H1 (cell line): Measurements from ENCODE around the gene RNF187. TPM values are rescaled to one million over a fixed set of nuclear protein-coding genes. Genes with fewer than 3 reads are reported as not detected.

Experiments used
- CTCF ChIA-PET: fragments of 300-600 bp; sonication (Branson Sonifier 250); formaldehyde crosslinking; loops from one replicate; lab custom pipeline; 2021; ENCODE audit not compliant: partially characterized antibody; lab: Charles Lee
- POLR2A ChIA-PET: fragments of 300-600 bp; sonication (Branson Sonifier 250); formaldehyde crosslinking; loops from one replicate; lab custom pipeline; 2021; ENCODE audit warnings: inconsistent platforms; ENCODE audit not compliant: partially characterized antibody; lab: Charles Lee
- DNase-seq, 2 experiments: peaks; one replicate each; pipeline versions ENCODE4 v3.0.0 to v3.0.0-alpha.2; 2010 to 2022; ENCODE audit warnings: low spot score in 2 of 2, low read depth in 1 of 2, mixed read lengths in 1 of 2
- FAIRE-seq: peaks from 2 replicates; lab custom pipeline; 2011; peaks lifted over from hg19 to GRCh38; lab: Jason Lieb, UNC
- H2AFZ ChIP-seq: 2 replicates; pipeline ENCODE4 v1.8.1; 2012; ENCODE audit warnings: low read length, inconsistent platforms
- H2AK5ac ChIP-seq: 2 replicates; pipeline ENCODE4 v1.6.1; 2013; ENCODE audit warnings: low read depth, low read length
- H2BK120ac ChIP-seq: replicated peaks from 2 replicates; pipeline ENCODE3; 2013; ENCODE audit warnings: low read depth, low read length, inconsistent platforms
- H2BK12ac ChIP-seq: 2 replicates; pipeline ENCODE4 v1.6.1; 2013; ENCODE audit warnings: low read depth, low read length
- H2BK15ac ChIP-seq: 2 replicates; pipeline ENCODE4 v1.6.1; 2013; ENCODE audit warnings: low read length
- H2BK20ac ChIP-seq: 2 replicates; pipeline ENCODE4 v1.6.1; 2013; ENCODE audit warnings: low read length
- H2BK5ac ChIP-seq: 2 replicates; pipeline ENCODE4 v1.6.1; 2013; ENCODE audit warnings: low read depth, low read length
- H3K14ac ChIP-seq: 2 replicates; pipeline ENCODE4 v1.6.1; 2013; ENCODE audit warnings: inconsistent platforms; ENCODE audit not compliant: insufficient read length
- H3K18ac ChIP-seq: 2 replicates; pipeline ENCODE4 v1.6.1; 2013; ENCODE audit warnings: low read length; ENCODE audit errors: extremely low read depth
- H3K23ac ChIP-seq: 2 replicates; pipeline ENCODE4 v1.6.1; 2013; ENCODE audit warnings: inconsistent platforms; ENCODE audit not compliant: insufficient read length
- H3K23me2 ChIP-seq: 2 replicates; pipeline ENCODE4 v1.6.1; 2013; ENCODE audit warnings: low read depth, low read length
- H3K27ac ChIP-seq: 2 replicates; pipeline ENCODE4 v1.6.1; 2011; ENCODE audit warnings: low read depth, low read length, inconsistent platforms
- H3K27me3 ChIP-seq, 4 experiments: replicated peaks in 1 of 4; 1 replicate in 1 of 4; 2 replicates in 3 of 4; pipeline versions ENCODE4 v1.6.1 to v1.8.1; 2011 to 2013; ENCODE audit warnings: low read length in 3 of 4, mild to moderate bottlenecking in 3 of 4, inconsistent platforms in 2 of 4, mixed read lengths in 2 of 4, moderate library complexity in 1 of 4; ENCODE audit not compliant: control insufficient read depth in 3 of 4, insufficient read depth in 3 of 4; ENCODE audit errors: extremely low read depth in 1 of 4
- H3K36me3 ChIP-seq, 4 experiments: 2 replicates each; pipeline versions ENCODE4 v1.6.1 to v1.8.1; 2011 to 2013; ENCODE audit warnings: mild to moderate bottlenecking in 4 of 4, low read length in 3 of 4, moderate library complexity in 2 of 4, control low read depth in 1 of 4, inconsistent platforms in 1 of 4; ENCODE audit not compliant: insufficient read depth in 4 of 4, control insufficient read depth in 2 of 4
- H3K4ac ChIP-seq: replicated peaks from 2 replicates; pipeline ENCODE3; 2013; ENCODE audit warnings: low read length, low read depth, mixed read lengths, inconsistent platforms; ENCODE audit not compliant: insufficient read length
- H3K4me1 ChIP-seq, 4 experiments: replicated peaks in 1 of 4; 1 replicate in 1 of 4; 2 replicates in 3 of 4; pipeline versions ENCODE4 v1.6.1 to v1.8.1; 2011 to 2013; ENCODE audit warnings: low read length in 3 of 4, inconsistent platforms in 2 of 4, mixed read lengths in 1 of 4; ENCODE audit not compliant: insufficient read depth in 4 of 4, control insufficient read depth in 3 of 4
- H3K4me2 ChIP-seq, 2 experiments: 2 replicates each; pipeline versions ENCODE4 v1.6.1 to v1.8.1; 2011 to 2013; ENCODE audit warnings: low read depth in 2 of 2, low read length in 2 of 2, control low read depth in 1 of 2, inconsistent platforms in 1 of 2, mild to moderate bottlenecking in 1 of 2; ENCODE audit not compliant: insufficient read depth in 1 of 2
- H3K4me3 ChIP-seq, 4 experiments: fragments of 200-600, 300-600 bp in 1 of 4; sonication (generic), shearing (Covaris generic), sonication (Bioruptor Twin) in 1 of 4; 2 replicates each; pipeline versions ENCODE4 v1.5.1 to v1.8.1; 2011 to 2016; ENCODE audit warnings: low read length in 4 of 4, low read depth in 3 of 4, control low read depth in 2 of 4, inconsistent platforms in 2 of 4, mild to moderate bottlenecking in 2 of 4, mixed read lengths in 1 of 4, moderate library complexity in 1 of 4; ENCODE audit not compliant: insufficient read depth in 2 of 4; ENCODE audit errors: extremely low read depth in 1 of 4
- H3K56ac ChIP-seq: replicated peaks from 2 replicates; pipeline ENCODE3; 2013; ENCODE audit warnings: low read depth, mild to moderate bottlenecking, mixed read lengths, low read length, inconsistent platforms; ENCODE audit not compliant: insufficient read length
- H3K79me1 ChIP-seq: 2 replicates; pipeline ENCODE4 v1.6.1; 2013; ENCODE audit warnings: low read depth, low read length, control low read depth
- H3K79me2 ChIP-seq, 2 experiments: 2 replicates each; pipeline versions ENCODE4 v1.6.1 to v1.8.1; 2012 to 2013; ENCODE audit warnings: low read length in 2 of 2, mild to moderate bottlenecking in 2 of 2, inconsistent platforms in 1 of 2; ENCODE audit not compliant: insufficient read depth in 2 of 2, control insufficient read depth in 1 of 2
- H3K9ac ChIP-seq, 4 experiments: replicated peaks in 1 of 4; 1 replicate in 1 of 4; 2 replicates in 3 of 4; pipeline versions ENCODE4 v1.6.1 to v1.8.1; 2011 to 2013; ENCODE audit warnings: low read depth in 3 of 4, low read length in 3 of 4, control low read depth in 2 of 4, mild to moderate bottlenecking in 2 of 4, moderate library complexity in 2 of 4, inconsistent platforms in 1 of 4; ENCODE audit errors: extremely low read depth in 1 of 4
- H3K9me3 ChIP-seq, 2 experiments: 2 replicates each; pipeline versions ENCODE4 v1.6.1 to v1.8.1; 2012 to 2013; ENCODE audit warnings: mild to moderate bottlenecking in 2 of 2, moderate library complexity in 2 of 2, control low read depth in 1 of 2, inconsistent platforms in 1 of 2, low read depth in 1 of 2, low read length in 1 of 2, mixed read lengths in 1 of 2; ENCODE audit not compliant: insufficient read depth in 2 of 2
- H4K20me1 ChIP-seq, 2 experiments: replicated peaks in 1 of 2; 2 replicates each; pipeline versions ENCODE3 to v1.8.1; 2011 to 2013; ENCODE audit warnings: inconsistent platforms in 2 of 2, low read length in 2 of 2, mild to moderate bottlenecking in 1 of 2; ENCODE audit not compliant: insufficient read depth in 2 of 2, control insufficient read depth in 1 of 2
- H4K5ac ChIP-seq: 2 replicates; pipeline ENCODE4 v1.6.1; 2013; ENCODE audit warnings: low read length, low read depth, mixed read lengths, inconsistent platforms; ENCODE audit not compliant: insufficient read length
- H4K8ac ChIP-seq: 2 replicates; pipeline ENCODE4 v1.8.0; 2013; ENCODE audit warnings: mild to moderate bottlenecking, moderate library complexity, low read length, inconsistent platforms; ENCODE audit not compliant: insufficient read depth; ENCODE audit errors: extremely low read depth
- H4K91ac ChIP-seq: replicated peaks from 2 replicates; pipeline ENCODE3; 2013; ENCODE audit warnings: low read length, mixed read lengths, inconsistent platforms; ENCODE audit not compliant: insufficient read length
- BACH1 ChIP-seq: IDR thresholded peaks from 2 replicates; pipeline ENCODE4 v1.6.1; 2012; ENCODE audit warnings: low read length, improper control_type of control experiment
- BRCA1 ChIP-seq: IDR thresholded peaks from 2 replicates; pipeline ENCODE4 v1.6.1; 2012; ENCODE audit warnings: low read depth, low read length, improper control_type of control experiment
- EGR1 ChIP-seq: IDR thresholded peaks from 2 replicates; pipeline ENCODE4 v1.6.1; 2011; ENCODE audit warnings: low read depth, low read length, borderline replicate concordance
- SIRT6 ChIP-seq: IDR thresholded peaks from one replicate; pipeline ENCODE4 v1.7.1; 2012; ENCODE audit warnings: low read length, inconsistent platforms
- SUZ12 ChIP-seq: fragments of 200-600 bp; sonication (generic); IDR thresholded peaks from 2 replicates; pipeline ENCODE4 v1.6.1; 2012; ENCODE audit warnings: mild to moderate bottlenecking, inconsistent platforms, low read length, moderate library complexity, mixed read lengths
- WGBS, 2 experiments: shearing (Covaris generic) in 1 of 2; methylation state at CpG; one replicate each; pipeline versions ENCODE4 v1.1.6 to v1.1.7; 2013 to 2015; ENCODE audit warnings: low lambda C conversion rate in 2 of 2, mixed read lengths in 2 of 2, inconsistent platforms in 1 of 2, low coverage in 1 of 2, missing lambda C conversion rate in 1 of 2; ENCODE audit not compliant: insufficient replicate concordance in 2 of 2, insufficient coverage in 1 of 2, insufficient read length in 1 of 2; ENCODE audit errors: extremely low coverage in 1 of 2, missing lambda C conversion rate in 1 of 2; 5-methylcytosine and 5-hydroxymethylcytosine counted together
- polyA plus RNA-seq, 7 experiments: library from polyadenylated mRNA; depleted of rRNA in 3 of 7; stranded (reverse) in 5 of 7; unstranded in 2 of 7; fragments of >200 nt in 5 of 7; fragments of 200-250 nt in 2 of 7; gene quantifications; 1 replicate in 5 of 7; 2 replicates in 1 of 7; 4 replicates in 1 of 7; pipeline versions ENCODE4 v1.2.1 to v1.2.3, GENCODE V29; 2011 to 2013; ENCODE audit warnings: missing spikeins in 2 of 7, mixed read lengths in 2 of 7
- total RNA-seq: library from RNA; stranded (reverse); fragmentation: NEBNext Ultra II Directional; extraction: Animal tissue kit (Norgen Biotek cat#: 25700); gene quantifications from 2 replicates; pipeline ENCODE4 v1.2.1, GENCODE V29; 2021

RNF187 gene
- total and polyA plus RNA-seq, 2 of the 8 experiments (the other 6 are each of a cell fraction or from before 2014, with no cell fraction given), result 47.0 to 113 TPM

- Histone ChIP-seq H2BK12ac (no peak overlapping the region), H2AK5ac (no peak overlapping the region), H3K14ac (no peak overlapping the region), H4K20me1 (no peaks in the 10 kb centered on the region), H3K4me2 (no peak overlapping the region), H4K91ac (no peak overlapping the region), H3K18ac (no peak overlapping the region), H3K9me3 (peaks cover 7 to 41% of the 10 kb centered on the region in 2 experiments; a peak in 3 of 4 replicates), H3K4me1 (no peaks in the 10 kb centered on the region), H3K27ac (no peak overlapping the region), H4K5ac (no peak overlapping the region), H2AFZ (no peak overlapping the region), H2BK20ac (no peak overlapping the region), H3K9ac (no peak overlapping the region), H2BK15ac (no peak overlapping the region), H3K27me3 (peaks cover 18 to 54% (median 32%) of the 10 kb centered on the region in 4 experiments), H3K23me2 (no peaks in the 10 kb centered on the region), H3K4ac (no peak overlapping the region), H3K56ac (no peak overlapping the region), H4K8ac (no peak overlapping the region), H2BK120ac (no peak overlapping the region), H2BK5ac (no peak overlapping the region), H3K23ac (no peak overlapping the region), H3K4me3 (no peak overlapping the region), H3K79me2 (no peaks in the 10 kb centered on the region), H3K36me3 (no peaks in the 10 kb centered on the region), H3K79me1 (no peaks in the 10 kb centered on the region)
- no peak for TF ChIP-seq EGR1
- TF ChIP-seq SIRT6, result no peak
- TF ChIP-seq BACH1, result no peak
- no peak for TF ChIP-seq BRCA1
- TF ChIP-seq SUZ12, result no peak
- no peak for FAIRE-seq
- CTCF ChIA-PET, result no interaction called here
- DNase-seq, result no peak
- WGBS, 2 experiments, result 71% methylated on average over 5 of the region's 5 CpGs; no CpG with 5 or more reads in 1 of the 2 experiments
- POLR2A ChIA-PET, result no interaction called here
Measured at GRCh38 chr1:228530951-228531731, 44.0 kb downstream of the RNF187 start.
